ENCODE results near the gene APAF1.

The APAF1 gene, protein sequence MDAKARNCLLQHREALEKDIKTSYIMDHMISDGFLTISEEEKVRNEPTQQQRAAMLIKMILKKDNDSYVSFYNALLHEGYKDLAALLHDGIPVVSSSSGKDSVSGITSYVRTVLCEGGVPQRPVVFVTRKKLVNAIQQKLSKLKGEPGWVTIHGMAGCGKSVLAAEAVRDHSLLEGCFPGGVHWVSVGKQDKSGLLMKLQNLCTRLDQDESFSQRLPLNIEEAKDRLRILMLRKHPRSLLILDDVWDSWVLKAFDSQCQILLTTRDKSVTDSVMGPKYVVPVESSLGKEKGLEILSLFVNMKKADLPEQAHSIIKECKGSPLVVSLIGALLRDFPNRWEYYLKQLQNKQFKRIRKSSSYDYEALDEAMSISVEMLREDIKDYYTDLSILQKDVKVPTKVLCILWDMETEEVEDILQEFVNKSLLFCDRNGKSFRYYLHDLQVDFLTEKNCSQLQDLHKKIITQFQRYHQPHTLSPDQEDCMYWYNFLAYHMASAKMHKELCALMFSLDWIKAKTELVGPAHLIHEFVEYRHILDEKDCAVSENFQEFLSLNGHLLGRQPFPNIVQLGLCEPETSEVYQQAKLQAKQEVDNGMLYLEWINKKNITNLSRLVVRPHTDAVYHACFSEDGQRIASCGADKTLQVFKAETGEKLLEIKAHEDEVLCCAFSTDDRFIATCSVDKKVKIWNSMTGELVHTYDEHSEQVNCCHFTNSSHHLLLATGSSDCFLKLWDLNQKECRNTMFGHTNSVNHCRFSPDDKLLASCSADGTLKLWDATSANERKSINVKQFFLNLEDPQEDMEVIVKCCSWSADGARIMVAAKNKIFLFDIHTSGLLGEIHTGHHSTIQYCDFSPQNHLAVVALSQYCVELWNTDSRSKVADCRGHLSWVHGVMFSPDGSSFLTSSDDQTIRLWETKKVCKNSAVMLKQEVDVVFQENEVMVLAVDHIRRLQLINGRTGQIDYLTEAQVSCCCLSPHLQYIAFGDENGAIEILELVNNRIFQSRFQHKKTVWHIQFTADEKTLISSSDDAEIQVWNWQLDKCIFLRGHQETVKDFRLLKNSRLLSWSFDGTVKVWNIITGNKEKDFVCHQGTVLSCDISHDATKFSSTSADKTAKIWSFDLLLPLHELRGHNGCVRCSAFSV (N-terminal part only)

DNA sequence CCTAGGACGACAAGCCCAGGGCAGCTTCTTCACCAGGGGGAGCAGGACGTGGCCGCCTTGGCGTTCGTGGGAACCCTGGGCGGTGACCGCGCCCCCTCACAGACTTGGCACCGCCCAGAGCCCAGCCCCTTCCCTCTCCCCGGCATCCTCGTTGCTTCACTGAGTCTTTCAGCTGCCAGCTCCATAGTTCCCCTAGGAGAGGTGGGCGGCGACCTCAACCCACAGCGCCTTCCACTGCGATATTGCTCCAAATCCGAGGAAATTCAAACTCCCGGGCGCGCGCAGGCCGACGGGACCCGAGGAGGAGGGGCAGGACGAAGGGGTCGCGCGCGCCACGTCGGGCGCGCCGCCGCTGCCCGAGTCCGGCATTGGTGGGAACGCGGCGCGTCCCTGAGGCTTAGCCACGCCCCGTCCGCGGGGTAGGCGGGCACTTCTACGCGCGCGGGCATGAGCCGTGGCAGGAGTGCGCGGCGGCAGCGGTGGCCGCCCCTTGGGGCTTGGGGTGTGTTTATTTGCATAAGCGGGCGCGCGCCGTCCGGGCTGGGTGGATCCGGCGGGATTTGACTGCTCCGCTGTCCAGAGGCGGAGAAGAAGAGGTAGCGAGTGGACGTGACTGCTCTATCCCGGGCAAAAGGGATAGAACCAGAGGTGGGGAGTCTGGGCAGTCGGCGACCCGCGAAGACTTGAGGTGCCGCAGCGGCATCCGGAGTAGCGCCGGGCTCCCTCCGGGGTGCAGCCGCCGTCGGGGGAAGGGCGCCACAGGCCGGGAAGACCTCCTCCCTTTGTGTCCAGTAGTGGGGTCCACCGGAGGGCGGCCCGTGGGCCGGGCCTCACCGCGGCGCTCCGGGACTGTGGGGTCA, at the start of gene APAF1, which contains the start of gene IKBIP:
Gene APAF1 (plus strand): TSS at position 579 of the 860 bp plus-strand sequence. CDS start 3,070 bp downstream, outside the sequence.
Gene IKBIP (minus strand): TSS at position 77 of the 860 bp plus-strand sequence. CDS start 87 bp downstream, outside the sequence.
- peak within 1 kb of the TSS; percentile 96 for H3K4me3 ChIP-seq (ENCODE audit: low read depth, low read length)
- H3K4me1 ChIP-seq (ENCODE audit: control insufficient read depth, insufficient read depth, low read length), result no peaks in the 10 kb centered on the region
- POLR2A ChIA-PET, result interaction anchor here (0.8 to 2.5 kb wide), 11 partner anchors 8 to 205 kb away, joined by 3 to 27 read pairs (median 4); partner anchors contain the start of gene SLC25A3
- peaks cover 17 to 22% of the 10 kb centered on the region in 2 experiments for H3K36me3 ChIP-seq (ENCODE audit: control insufficient read depth in 2 of 2, insufficient read depth in 1 of 2, low read length in 2 of 2)
- H3K27ac ChIP-seq (ENCODE audit: extremely low read depth, low read depth, low read length), result peak within 1 kb of the TSS; percentile 88
- CTCF ChIA-PET, result interaction anchor here (0.7 to 1.6 kb wide), 2 partner anchors 16 to 354 kb away, joined by 3 to 4 read pairs; no protein-coding TSS in a partner anchor
- no peaks in the 10 kb centered on the region for H3K9me3 ChIP-seq (ENCODE audit: control insufficient read depth, insufficient read depth, low read depth, low read length)
- TF ChIP-seq ZNF423 (tag by site-specific recombination; IDR thresholded peaks at IDR 0.05) (peak; percentile 84), KLF8 (tag by site-specific recombination; IDR thresholded peaks at IDR 0.05) (peak; percentile 69), ZNF791 (tag by site-specific recombination; IDR thresholded peaks at IDR 0.05) (no peak), ZNF623 (tag by site-specific recombination; IDR thresholded peaks at IDR 0.05) (no peak), ZNF114 (tag by site-specific recombination; IDR thresholded peaks at IDR 0.05) (no peak), KLF10 (tag by site-specific recombination; IDR thresholded peaks at IDR 0.05) (peak; percentile 80), ZIC2 (tag by site-specific recombination; IDR thresholded peaks at IDR 0.05) (peak; percentile 47; the same call in 1 of the 2 replicates), RBAK (tag by site-specific recombination; IDR thresholded peaks at IDR 0.05) (no peak), ZNF792 (tag by site-specific recombination; IDR thresholded peaks at IDR 0.05) (no peak), YY2 (tag by site-specific recombination; IDR thresholded peaks at IDR 0.05) (no peak), ZSCAN30 (tag by site-specific recombination; IDR thresholded peaks at IDR 0.05) (peak; percentile 30; the same call in 1 of the 2 replicates), ZFP37 (tag by site-specific recombination; IDR thresholded peaks at IDR 0.05) (no peak), SETDB1 (IDR thresholded peaks at IDR 0.05; ENCODE audit: insufficient read length, low read length) (no peak), ZNF266 (tag by site-specific recombination; IDR thresholded peaks at IDR 0.05; ENCODE audit: low read depth) (no peak), KLF9 (tag by site-specific recombination; IDR thresholded peaks at IDR 0.05; ENCODE audit: low read depth) (peak; percentile 96), BCL11A (tag by site-specific recombination; IDR thresholded peaks at IDR 0.05; ENCODE audit: low read depth) (peak; percentile 66; the same call in 1 of the 2 replicates), ZNF221 (tag by site-specific recombination; IDR thresholded peaks at IDR 0.05; ENCODE audit: borderline replicate concordance) (no peak), ZEB2 (tag by site-specific recombination; IDR thresholded peaks at IDR 0.05) (peak; percentile 49; the same call in 1 of the 2 replicates), ZBTB7A (tag by site-specific recombination; IDR thresholded peaks at IDR 0.05; ENCODE audit: low read depth) (peak; percentile 13), ZNF76 (tag by site-specific recombination; IDR thresholded peaks at IDR 0.05; ENCODE audit: borderline replicate concordance, low read depth) (peak; percentile 83)
- TF ChIP-seq, protein P1, sequence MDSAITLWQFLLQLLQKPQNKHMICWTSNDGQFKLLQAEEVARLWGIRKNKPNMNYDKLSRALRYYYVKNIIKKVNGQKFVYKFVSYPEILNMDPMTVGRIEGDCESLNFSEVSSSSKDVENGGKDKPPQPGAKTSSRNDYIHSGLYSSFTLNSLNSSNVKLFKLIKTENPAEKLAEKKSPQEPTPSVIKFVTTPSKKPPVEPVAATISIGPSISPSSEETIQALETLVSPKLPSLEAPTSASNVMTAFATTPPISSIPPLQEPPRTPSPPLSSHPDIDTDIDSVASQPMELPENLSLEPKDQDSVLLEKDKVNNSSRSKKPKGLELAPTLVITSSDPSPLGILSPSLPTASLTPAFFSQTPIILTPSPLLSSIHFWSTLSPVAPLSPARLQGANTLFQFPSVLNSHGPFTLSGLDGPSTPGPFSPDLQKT (IDR thresholded peaks at IDR 0.05; ENCODE audit: borderline replicate concordance, low read depth, low read length), result no peak
- TF ChIP-seq, protein P2, sequence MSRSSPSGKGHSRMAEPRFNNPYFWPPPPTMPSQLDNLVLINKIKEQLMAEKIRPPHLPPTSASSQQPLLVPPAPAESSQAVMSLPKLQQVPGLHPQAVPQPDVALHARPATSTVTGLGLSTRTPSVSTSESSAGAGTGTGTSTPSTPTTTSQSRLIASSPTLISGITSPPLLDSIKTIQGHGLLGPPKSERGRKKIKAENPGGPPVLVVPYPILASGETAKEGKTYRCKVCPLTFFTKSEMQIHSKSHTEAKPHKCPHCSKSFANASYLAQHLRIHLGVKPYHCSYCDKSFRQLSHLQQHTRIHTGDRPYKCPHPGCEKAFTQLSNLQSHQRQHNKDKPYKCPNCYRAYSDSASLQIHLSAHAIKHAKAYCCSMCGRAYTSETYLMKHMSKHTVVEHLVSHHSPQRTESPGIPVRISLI (tag by site-specific recombination; IDR thresholded peaks at IDR 0.05), result no peak
- TF ChIP-seq, protein P3, sequence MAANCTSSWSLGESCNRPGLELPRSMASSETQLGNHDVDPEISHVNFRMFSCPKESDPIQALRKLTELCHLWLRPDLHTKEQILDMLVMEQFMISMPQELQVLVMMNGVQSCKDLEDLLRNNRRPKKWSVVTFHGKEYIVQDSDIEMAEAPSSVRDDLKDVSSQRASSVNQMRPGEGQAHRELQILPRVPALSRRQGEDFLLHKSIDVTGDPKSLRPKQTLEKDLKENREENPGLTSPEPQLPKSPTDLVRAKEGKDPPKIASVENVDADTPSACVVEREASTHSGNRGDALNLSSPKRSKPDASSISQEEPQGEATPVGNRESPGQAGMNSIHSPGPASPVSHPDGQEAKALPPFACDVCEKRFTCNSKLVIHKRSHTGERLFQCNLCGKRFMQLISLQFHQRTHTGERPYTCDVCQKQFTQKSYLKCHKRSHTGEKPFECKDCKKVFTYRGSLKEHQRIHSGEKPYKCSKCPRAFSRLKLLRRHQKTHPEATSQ (tag by site-specific recombination; IDR thresholded peaks at IDR 0.05), result peak; percentile 81; the same call in 1 of the 2 replicates
- TF ChIP-seq, protein P4, sequence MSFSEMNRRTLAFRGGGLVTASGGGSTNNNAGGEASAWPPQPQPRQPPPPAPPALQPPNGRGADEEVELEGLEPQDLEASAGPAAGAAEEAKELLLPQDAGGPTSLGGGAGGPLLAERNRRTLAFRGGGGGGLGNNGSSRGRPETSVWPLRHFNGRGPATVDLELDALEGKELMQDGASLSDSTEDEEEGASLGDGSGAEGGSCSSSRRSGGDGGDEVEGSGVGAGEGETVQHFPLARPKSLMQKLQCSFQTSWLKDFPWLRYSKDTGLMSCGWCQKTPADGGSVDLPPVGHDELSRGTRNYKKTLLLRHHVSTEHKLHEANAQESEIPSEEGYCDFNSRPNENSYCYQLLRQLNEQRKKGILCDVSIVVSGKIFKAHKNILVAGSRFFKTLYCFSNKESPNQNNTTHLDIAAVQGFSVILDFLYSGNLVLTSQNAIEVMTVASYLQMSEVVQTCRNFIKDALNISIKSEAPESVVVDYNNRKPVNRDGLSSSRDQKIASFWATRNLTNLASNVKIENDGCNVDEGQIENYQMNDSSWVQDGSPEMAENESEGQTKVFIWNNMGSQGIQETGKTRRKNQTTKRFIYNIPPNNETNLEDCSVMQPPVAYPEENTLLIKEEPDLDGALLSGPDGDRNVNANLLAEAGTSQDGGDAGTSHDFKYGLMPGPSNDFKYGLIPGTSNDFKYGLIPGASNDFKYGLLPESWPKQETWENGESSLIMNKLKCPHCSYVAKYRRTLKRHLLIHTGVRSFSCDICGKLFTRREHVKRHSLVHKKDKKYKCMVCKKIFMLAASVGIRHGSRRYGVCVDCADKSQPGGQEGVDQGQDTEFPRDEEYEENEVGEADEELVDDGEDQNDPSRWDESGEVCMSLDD (tag by site-specific recombination; IDR thresholded peaks at IDR 0.05), result peak; percentile 98
- TF ChIP-seq, protein P5, sequence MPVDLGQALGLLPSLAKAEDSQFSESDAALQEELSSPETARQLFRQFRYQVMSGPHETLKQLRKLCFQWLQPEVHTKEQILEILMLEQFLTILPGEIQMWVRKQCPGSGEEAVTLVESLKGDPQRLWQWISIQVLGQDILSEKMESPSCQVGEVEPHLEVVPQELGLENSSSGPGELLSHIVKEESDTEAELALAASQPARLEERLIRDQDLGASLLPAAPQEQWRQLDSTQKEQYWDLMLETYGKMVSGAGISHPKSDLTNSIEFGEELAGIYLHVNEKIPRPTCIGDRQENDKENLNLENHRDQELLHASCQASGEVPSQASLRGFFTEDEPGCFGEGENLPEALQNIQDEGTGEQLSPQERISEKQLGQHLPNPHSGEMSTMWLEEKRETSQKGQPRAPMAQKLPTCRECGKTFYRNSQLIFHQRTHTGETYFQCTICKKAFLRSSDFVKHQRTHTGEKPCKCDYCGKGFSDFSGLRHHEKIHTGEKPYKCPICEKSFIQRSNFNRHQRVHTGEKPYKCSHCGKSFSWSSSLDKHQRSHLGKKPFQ (tag by site-specific recombination; IDR thresholded peaks at IDR 0.05), result no peak
